Measurements from ENCODE around the gene MAS1.

DNA sequence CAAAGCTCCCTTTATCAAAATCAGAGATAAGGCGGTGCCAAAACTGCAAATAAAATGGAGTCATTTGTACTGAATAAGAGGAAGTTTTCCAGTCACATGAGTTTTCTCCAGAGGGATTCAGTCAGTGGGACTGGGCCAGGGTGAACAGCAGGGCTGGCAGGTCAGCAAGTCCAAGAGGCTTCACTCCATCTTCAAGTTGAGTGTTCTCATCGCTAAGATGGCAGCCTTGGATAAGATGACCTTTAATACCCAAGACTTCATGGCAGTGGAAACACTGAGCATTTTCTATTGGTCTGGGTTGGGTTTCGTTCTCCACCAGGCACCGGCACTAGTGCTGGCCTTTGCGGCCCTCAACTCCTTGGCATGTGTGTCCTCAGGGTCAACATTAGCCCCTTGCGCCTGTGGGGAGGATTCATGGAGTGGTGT lies 48.8 kb downstream of the MAS1 start:
- TF ChIP-seq POLR2A (IDR thresholded peaks at IDR 0.05; ENCODE audit: low read length) (no peak), GATA1 (IDR thresholded peaks at IDR 0.05; ENCODE audit: low read depth, low read length) (no peak)

Data from erythroblast (primary cell).